K562 (cell line): ENCODE results near the gene OR4X1. TPM values are rescaled to one million over a fixed set of nuclear protein-coding genes. Genes with fewer than 3 reads are reported as not detected.
"Not testable (repeated sequence)": the region's sequence is repeated elsewhere in the genome, so short reads cannot be mapped to it uniquely, and the experiment has no call there.

Source experiments
- ATAC-seq: fragments of 200-7000 bp; cut with Tn5 transposase; 3 replicates; pipeline ENCODE4 v1.9.1; 2020; ENCODE audit warnings: moderate library complexity
- BruUV-seq: library from RNA; stranded (reverse); fragments of 400-500 nt; replicated peaks from 2 replicates; lab custom pipeline; 2021; lab: Mats Ljungman, UMichigan
- CTCF ChIA-PET: fragments of 300-600 bp; formaldehyde crosslinking; extraction: SDS; loops from one replicate; lab custom pipeline; 2021; ENCODE audit warnings: low intra/inter-chr PET ratio; lab: Yijun Ruan, JAX
- POLR2A ChIA-PET: fragments of 300-600, 350-650 bp; sonication (Branson Sonifier 250); formaldehyde crosslinking; extraction: SDS; loops from one replicate; lab custom pipeline; 2021; ENCODE audit warnings: antibody characterized with exemption, inconsistent platforms; lab: Yijun Ruan, JAX
- DNase-seq, 4 experiments: peaks; one replicate each; pipeline versions ENCODE4 v3.0.0 to v3.0.0-alpha.2; 2011 to 2018; ENCODE audit warnings: low spot score in 3 of 4, mixed read lengths in 3 of 4; ENCODE audit errors: extremely low read depth in 1 of 4
- FAIRE-seq: peaks from 2 replicates; lab custom pipeline; 2011; peaks lifted over from hg19 to GRCh38; lab: Jason Lieb, UNC
- H2AFZ ChIP-seq: 2 replicates; pipeline ENCODE4 v1.6.0; 2011; ENCODE audit warnings: low read depth, low read length, control low read depth, inconsistent platforms
- H3K27ac ChIP-seq: fragments of 200-600 bp; 3 replicates; pipeline ENCODE4 v1.8.0; 2011; ENCODE audit warnings: low read depth, mild to moderate bottlenecking, control low read depth, inconsistent platforms, low read length, moderate library complexity, mixed read lengths; ENCODE audit errors: extremely low read depth
- H3K27me3 ChIP-seq, 2 experiments: fragments of 300-600 bp in 1 of 2; 2 replicates in 1 of 2; 3 replicates in 1 of 2; pipeline versions ENCODE4 v1.6.0 to v1.8.0; 2011; ENCODE audit warnings: inconsistent platforms in 2 of 2, low read length in 2 of 2, mild to moderate bottlenecking in 1 of 2, mixed read lengths in 1 of 2, moderate library complexity in 1 of 2; ENCODE audit not compliant: control insufficient read depth in 2 of 2, insufficient read depth in 2 of 2
- H3K36me3 ChIP-seq: fragments of 300-600 bp; 3 replicates; pipeline ENCODE4 v1.8.0; 2011; ENCODE audit warnings: mild to moderate bottlenecking, low read length, inconsistent platforms; ENCODE audit not compliant: control insufficient read depth, insufficient read depth
- H3K4me1 ChIP-seq, 2 experiments: fragments of 200-600 bp in 1 of 2; replicated peaks in 1 of 2; 2 replicates in 1 of 2; 3 replicates in 1 of 2; pipeline versions ENCODE4 v1.5.1 to v1.8.0; 2011; ENCODE audit warnings: inconsistent platforms in 2 of 2, low read length in 2 of 2, mild to moderate bottlenecking in 1 of 2, mixed read lengths in 1 of 2, moderate library complexity in 1 of 2; ENCODE audit not compliant: control insufficient read depth in 2 of 2, insufficient read depth in 2 of 2
- H3K4me2 ChIP-seq: 2 replicates; pipeline ENCODE4 v1.6.1; 2011; ENCODE audit warnings: low read length, control low read depth, inconsistent platforms, mixed read lengths; ENCODE audit not compliant: insufficient read depth
- H3K4me3 ChIP-seq: fragments of 200-600 bp; sonication (generic), shearing (Covaris generic); 2 replicates; pipeline ENCODE4 v1.5.1; 2016; ENCODE audit warnings: control low read depth, inconsistent platforms
- H3K79me2 ChIP-seq: fragments of 200-600 bp; 3 replicates; pipeline ENCODE4 v1.8.0; 2011; ENCODE audit warnings: low read length, inconsistent platforms; ENCODE audit not compliant: control insufficient read depth, insufficient read depth
- H3K9ac ChIP-seq, 2 experiments: 2 replicates each; pipeline versions ENCODE4 v1.6.0 to v1.6.1; 2011; ENCODE audit warnings: low read depth in 2 of 2, low read length in 2 of 2, control low read depth in 1 of 2, inconsistent platforms in 1 of 2, mild to moderate bottlenecking in 1 of 2, mixed read lengths in 1 of 2; ENCODE audit not compliant: insufficient read depth in 1 of 2
- H3K9me1 ChIP-seq: one replicate; pipeline ENCODE4 v1.6.0; 2011; ENCODE audit warnings: inconsistent platforms, mild to moderate bottlenecking, low read length, moderate library complexity; ENCODE audit not compliant: control insufficient read depth, insufficient read depth
- H3K9me3 ChIP-seq: replicated peaks from 2 replicates; pipeline ENCODE4 v1.5.1; 2011; ENCODE audit warnings: low read depth, low read length, inconsistent platforms; ENCODE audit not compliant: control insufficient read depth, insufficient read depth
- H4K20me1 ChIP-seq: replicated peaks from 2 replicates; pipeline ENCODE4 v1.6.1; 2011; ENCODE audit warnings: low read length, inconsistent platforms, mixed read lengths; ENCODE audit not compliant: control insufficient read depth, insufficient read depth
- ARID1B ChIP-seq: fragments of 450-650 bp; IDR thresholded peaks from 2 replicates; pipeline ENCODE4 v1.6.1; 2016; ENCODE audit warnings: antibody characterized with exemption, mild to moderate bottlenecking, inconsistent platforms
- BACH1 ChIP-seq: fragments of 200-800 bp; sonication (Bioruptor generic); IDR thresholded peaks from 2 replicates; pipeline ENCODE4 v1.6.1; 2016; ENCODE audit warnings: missing genetic modification characterization, missing compliant biosample characterization
- ELF2 ChIP-seq: fragments of 250-450 bp; sonication (Bioruptor Pico); IDR thresholded peaks from 2 replicates; pipeline ENCODE4 v1.5.0; 2021; ENCODE audit warnings: mild to moderate bottlenecking
- FOXA3 ChIP-seq, 2 experiments: fragments of 450-650 bp in 1 of 2; sonication (generic) in 1 of 2; formaldehyde crosslinking; IDR thresholded peaks in 1 of 2; conservative IDR thresholded peaks in 1 of 2; 2 replicates each; pipeline versions ENCODE4 v1.4.0 to v1.8.0; 2020 to 2022; ENCODE audit warnings: mild to moderate bottlenecking in 2 of 2, missing genetic modification reagents in 1 of 2
- KLF6 ChIP-seq: fragments of 250-450 bp; sonication (Bioruptor Pico); IDR thresholded peaks from 2 replicates; pipeline ENCODE4 v1.4.0; 2020; ENCODE audit warnings: mild to moderate bottlenecking, moderate library complexity, borderline replicate concordance
- RBBP5 ChIP-seq: fragments of 200-600 bp; sonication (generic); IDR thresholded peaks from 2 replicates; pipeline ENCODE4 v1.6.1; 2012; ENCODE audit warnings: borderline replicate concordance, mild to moderate bottlenecking, low read length, control low read depth, inconsistent platforms; ENCODE audit not compliant: insufficient read depth, poor library complexity, severe bottlenecking
- SRSF1 ChIP-seq: fragments of 200-400 bp; formaldehyde crosslinking; IDR thresholded peaks from 2 replicates; pipeline ENCODE4 v1.6.1; 2017; ENCODE audit warnings: mild to moderate bottlenecking, low read depth, low read length, moderate library complexity
- WGBS: fragments of 100-300 bp; shearing (Covaris generic); methylation state at CpG from one replicate; pipeline ENCODE4 v1.1.6; 2016; ENCODE audit warnings: low coverage, mixed read lengths; ENCODE audit not compliant: insufficient coverage; ENCODE audit errors: missing lambda C conversion rate; 5-methylcytosine and 5-hydroxymethylcytosine counted together
- in situ Hi-C: fragments of 300-500 bp; cut with MboI; formaldehyde crosslinking; loops from 4 replicates; pipeline ENCODE4 v1.15.0; 2018; ENCODE audit warnings: inconsistent platforms, mixed read lengths
- intact Hi-C: fragments of 100-400 bp; cut with micrococcal nuclease; formaldehyde crosslinking; loops from 2 replicates; pipeline ENCODE4 v1.14.2; 2022
- polyA plus RNA-seq, 8 experiments: library from polyadenylated mRNA; depleted of rRNA in 4 of 8; stranded (reverse) in 5 of 8; unstranded in 3 of 8; fragments of >200 nt; fragmentation: Nextera tagmentation in 2 of 8; fragmentation: Illumina TruSeq in 1 of 8; extraction: Ambion mirVana in 2 of 8; extraction: Trizol in 1 of 8; gene quantifications; 2 replicates each; pipeline versions ENCODE4 v1.2.1 to v1.2.3, GENCODE V29; 2011 to 2014; ENCODE audit warnings: inconsistent platforms in 1 of 8, missing spikeins in 1 of 8
- total RNA-seq, 7 experiments: library from RNA; depleted of rRNA in 6 of 7; stranded (reverse); fragments of >200 nt in 6 of 7; fragmentation: Illumina TruSeq in 2 of 7; extraction: Trizol in 2 of 7; gene quantifications; 2 replicates each; pipeline versions ENCODE4 v1.2.1 to v1.2.3, GENCODE V29; 2011 to 2021; ENCODE audit warnings: low replicate concordance in 1 of 7
- TF ChIP-seq, protein P1 (sequence below): fragments of 250-450 bp; sonication (Bioruptor Pico); IDR thresholded peaks from 2 replicates; pipeline ENCODE4 v1.5.0; 2020; ENCODE audit warnings: mild to moderate bottlenecking, borderline replicate concordance

OR4X1 gene
- total and polyA plus RNA-seq, 9 of the 15 experiments (the other 6 are each of a cell fraction or from before 2014, with no cell fraction given): not detected

DNA sequence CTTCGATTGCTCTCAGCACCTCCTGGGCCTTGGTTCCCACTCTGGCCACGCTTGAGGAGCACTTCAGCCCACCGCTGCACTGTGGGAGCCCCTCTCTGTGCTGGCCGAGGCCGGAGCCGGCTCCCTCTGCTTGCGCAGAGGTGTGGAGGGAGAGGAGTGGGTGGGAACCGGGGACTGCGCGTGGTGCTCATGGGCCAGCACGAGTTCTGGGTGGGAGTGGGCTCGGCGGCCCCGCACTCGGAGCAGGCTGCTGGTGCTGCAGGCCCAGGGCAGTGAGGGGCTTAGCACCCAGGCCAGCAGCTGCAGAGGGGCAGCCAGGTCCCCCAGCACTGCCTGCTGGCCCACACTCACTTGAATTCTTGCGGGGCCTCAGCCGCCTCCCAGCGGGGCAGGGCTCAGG, 34.9 kb upstream of the OR4X1 start:
- DNase-seq: no peak
- Histone ChIP-seq H3K4me3 (no peak overlapping the region), H3K79me2 (no peaks in the 10 kb centered on the region), H3K9ac (no peak overlapping the region), H3K9me1 (no peaks in the 10 kb centered on the region), H3K27ac (no peak overlapping the region), H3K4me2 (no peak overlapping the region)
- 4% methylated on average over 13 of the region's 18 CpGs for WGBS
- CTCF ChIA-PET: no interaction called here
- BruUV-seq: no TSS peak
- ATAC-seq: no peak
- in situ Hi-C loops: no loop called here
- TF ChIP-seq ELF2 (CRISPR knock-in tag): no peak
- no peak for TF ChIP-seq FOXA3 (CRISPR knock-in tag; conservative IDR thresholded peaks at IDR 0.05 in 1 of 2, IDR thresholded peaks at IDR 0.05 in 1 of 2)
- TF ChIP-seq RBBP5: no peak
- TF ChIP-seq, protein P1, sequence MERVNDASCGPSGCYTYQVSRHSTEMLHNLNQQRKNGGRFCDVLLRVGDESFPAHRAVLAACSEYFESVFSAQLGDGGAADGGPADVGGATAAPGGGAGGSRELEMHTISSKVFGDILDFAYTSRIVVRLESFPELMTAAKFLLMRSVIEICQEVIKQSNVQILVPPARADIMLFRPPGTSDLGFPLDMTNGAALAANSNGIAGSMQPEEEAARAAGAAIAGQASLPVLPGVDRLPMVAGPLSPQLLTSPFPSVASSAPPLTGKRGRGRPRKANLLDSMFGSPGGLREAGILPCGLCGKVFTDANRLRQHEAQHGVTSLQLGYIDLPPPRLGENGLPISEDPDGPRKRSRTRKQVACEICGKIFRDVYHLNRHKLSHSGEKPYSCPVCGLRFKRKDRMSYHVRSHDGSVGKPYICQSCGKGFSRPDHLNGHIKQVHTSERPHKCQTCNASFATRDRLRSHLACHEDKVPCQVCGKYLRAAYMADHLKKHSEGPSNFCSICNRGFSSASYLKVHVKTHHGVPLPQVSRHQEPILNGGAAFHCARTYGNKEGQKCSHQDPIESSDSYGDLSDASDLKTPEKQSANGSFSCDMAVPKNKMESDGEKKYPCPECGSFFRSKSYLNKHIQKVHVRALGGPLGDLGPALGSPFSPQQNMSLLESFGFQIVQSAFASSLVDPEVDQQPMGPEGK (CRISPR knock-in tag): no peak
- no peak for TF ChIP-seq KLF6 (CRISPR knock-in tag)
- TF ChIP-seq ARID1B: no peak
- TF ChIP-seq SRSF1: no peak
- no peak for TF ChIP-seq BACH1 (tag)
- TF ChIP-seq, all 486 proteins: peak for 0
- H3K9me3 ChIP-seq: no peaks in the 10 kb centered on the region
- H3K4me1 ChIP-seq: no peaks in the 10 kb centered on the region
- H2AFZ ChIP-seq: no peak overlapping the region
- no peaks in the 10 kb centered on the region for H3K36me3 ChIP-seq
- no peaks in the 10 kb centered on the region for H4K20me1 ChIP-seq
- FAIRE-seq: no peak
- intact Hi-C loops: no loop called here
- H3K27me3 ChIP-seq: no peaks in the 10 kb centered on the region
- POLR2A ChIA-PET: no interaction called here

DNA sequence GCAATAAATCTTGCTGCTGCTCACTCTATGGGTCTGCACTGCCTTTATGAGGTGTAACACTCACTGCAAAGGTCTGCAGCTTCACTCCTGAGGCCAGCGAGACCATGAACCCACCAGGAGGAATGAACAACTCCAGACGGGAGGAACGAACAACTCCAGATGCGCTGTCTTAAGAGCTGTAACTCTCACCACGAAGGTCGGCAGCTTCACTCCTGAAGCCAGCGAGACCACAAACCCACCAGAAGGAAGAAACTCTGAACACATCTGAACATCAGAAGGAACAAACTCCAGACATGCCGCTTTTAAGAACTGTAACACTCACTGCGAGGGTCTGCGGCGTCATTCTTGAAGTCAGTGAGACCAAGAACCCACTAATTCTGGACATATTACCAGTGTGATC, 33.6 kb upstream of the OR4X1 start:
- CTCF ChIA-PET, BruUV-seq, H2AFZ ChIP-seq: not testable (repeated sequence)

More for the DNA sequence above, 33.6 kb upstream of the OR4X1 start:
- POLR2A ChIA-PET: interaction anchor here (1.1 kb wide), 1 partner anchor 28 kb away, joined by 3 read pairs; no protein-coding TSS in a partner anchor
- H3K9me1 ChIP-seq, H3K4me3 ChIP-seq, intact Hi-C loops, H3K4me1 ChIP-seq, H3K9me3 ChIP-seq, H3K27ac ChIP-seq, H3K36me3 ChIP-seq, FAIRE-seq, ATAC-seq, H3K79me2 ChIP-seq, H4K20me1 ChIP-seq, H3K27me3 ChIP-seq, in situ Hi-C loops, H3K9ac ChIP-seq, H3K4me2 ChIP-seq, DNase-seq: not testable (repeated sequence)
- 2% methylated on average over 11 of the region's 11 CpGs for WGBS
